HL-60 (cell line): ENCODE data around the gene LBH.

Source experiments
- GABPA ChIP-seq: IDR thresholded peaks from 2 replicates; pipeline ENCODE4 v1.6.1; 2012; ENCODE audit warnings: low read depth
- POLR2AphosphoS5 ChIP-seq: IDR thresholded peaks from 2 replicates; pipeline ENCODE4 v1.6.1; 2012; ENCODE audit warnings: low read depth
- TF ChIP-seq, protein P1 (sequence below): IDR thresholded peaks from one replicate; pipeline ENCODE4 v1.5.1; 2011; ENCODE audit warnings: low read length, control low read depth, inconsistent platforms; ENCODE audit not compliant: insufficient read depth
- TF ChIP-seq, protein P2 (sequence below): IDR thresholded peaks from 2 replicates; pipeline ENCODE4 v1.6.1; 2012; ENCODE audit warnings: low read depth; ENCODE audit not compliant: insufficient replicate concordance

DNA sequence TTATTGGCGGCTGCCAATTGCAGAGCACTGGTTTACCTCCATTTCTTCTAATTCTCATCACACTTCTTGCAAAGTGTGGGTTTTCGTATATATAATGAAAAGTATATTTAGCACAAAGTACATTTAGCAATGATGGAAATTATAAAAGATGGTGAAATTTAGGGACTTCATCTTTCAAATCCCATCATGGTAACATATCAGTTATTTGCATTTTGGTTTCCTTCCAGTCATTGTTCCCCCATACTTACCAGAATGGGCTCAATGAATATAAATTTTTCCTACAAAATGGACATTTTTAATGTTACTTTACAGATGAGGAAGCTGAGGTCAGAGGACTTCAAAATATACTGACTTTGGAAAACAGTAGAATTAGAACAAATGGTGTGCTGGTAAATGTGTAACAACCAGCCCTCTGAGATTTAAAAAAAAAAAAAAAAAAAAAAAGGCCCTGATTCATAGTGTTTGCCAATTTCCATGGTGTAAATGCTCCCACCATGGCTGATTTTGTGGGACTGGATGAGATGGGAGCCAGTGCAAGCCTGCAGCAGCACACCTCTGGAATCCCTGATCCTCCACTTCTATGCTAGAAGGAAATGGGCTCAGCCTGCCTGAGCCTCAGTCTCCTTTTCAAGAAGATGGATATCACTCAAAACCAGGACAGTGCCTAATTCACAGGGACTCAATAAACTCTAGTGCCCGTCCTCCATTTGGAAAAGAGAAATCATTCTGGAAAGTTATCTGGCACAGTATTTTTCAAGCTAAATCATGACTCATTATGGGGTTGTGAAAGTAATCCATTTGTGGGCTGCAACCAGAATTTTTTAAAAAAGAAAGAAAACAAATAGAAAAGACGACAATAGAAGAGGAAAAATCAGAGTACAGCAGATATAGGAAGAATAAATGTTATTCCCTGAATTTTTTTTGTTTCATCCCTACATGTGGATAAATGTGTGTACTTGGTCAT, 34.0 kb downstream of the LBH start:
- TF ChIP-seq, protein P1, sequence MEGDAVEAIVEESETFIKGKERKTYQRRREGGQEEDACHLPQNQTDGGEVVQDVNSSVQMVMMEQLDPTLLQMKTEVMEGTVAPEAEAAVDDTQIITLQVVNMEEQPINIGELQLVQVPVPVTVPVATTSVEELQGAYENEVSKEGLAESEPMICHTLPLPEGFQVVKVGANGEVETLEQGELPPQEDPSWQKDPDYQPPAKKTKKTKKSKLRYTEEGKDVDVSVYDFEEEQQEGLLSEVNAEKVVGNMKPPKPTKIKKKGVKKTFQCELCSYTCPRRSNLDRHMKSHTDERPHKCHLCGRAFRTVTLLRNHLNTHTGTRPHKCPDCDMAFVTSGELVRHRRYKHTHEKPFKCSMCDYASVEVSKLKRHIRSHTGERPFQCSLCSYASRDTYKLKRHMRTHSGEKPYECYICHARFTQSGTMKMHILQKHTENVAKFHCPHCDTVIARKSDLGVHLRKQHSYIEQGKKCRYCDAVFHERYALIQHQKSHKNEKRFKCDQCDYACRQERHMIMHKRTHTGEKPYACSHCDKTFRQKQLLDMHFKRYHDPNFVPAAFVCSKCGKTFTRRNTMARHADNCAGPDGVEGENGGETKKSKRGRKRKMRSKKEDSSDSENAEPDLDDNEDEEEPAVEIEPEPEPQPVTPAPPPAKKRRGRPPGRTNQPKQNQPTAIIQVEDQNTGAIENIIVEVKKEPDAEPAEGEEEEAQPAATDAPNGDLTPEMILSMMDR = no peak
- TF ChIP-seq, protein P2, sequence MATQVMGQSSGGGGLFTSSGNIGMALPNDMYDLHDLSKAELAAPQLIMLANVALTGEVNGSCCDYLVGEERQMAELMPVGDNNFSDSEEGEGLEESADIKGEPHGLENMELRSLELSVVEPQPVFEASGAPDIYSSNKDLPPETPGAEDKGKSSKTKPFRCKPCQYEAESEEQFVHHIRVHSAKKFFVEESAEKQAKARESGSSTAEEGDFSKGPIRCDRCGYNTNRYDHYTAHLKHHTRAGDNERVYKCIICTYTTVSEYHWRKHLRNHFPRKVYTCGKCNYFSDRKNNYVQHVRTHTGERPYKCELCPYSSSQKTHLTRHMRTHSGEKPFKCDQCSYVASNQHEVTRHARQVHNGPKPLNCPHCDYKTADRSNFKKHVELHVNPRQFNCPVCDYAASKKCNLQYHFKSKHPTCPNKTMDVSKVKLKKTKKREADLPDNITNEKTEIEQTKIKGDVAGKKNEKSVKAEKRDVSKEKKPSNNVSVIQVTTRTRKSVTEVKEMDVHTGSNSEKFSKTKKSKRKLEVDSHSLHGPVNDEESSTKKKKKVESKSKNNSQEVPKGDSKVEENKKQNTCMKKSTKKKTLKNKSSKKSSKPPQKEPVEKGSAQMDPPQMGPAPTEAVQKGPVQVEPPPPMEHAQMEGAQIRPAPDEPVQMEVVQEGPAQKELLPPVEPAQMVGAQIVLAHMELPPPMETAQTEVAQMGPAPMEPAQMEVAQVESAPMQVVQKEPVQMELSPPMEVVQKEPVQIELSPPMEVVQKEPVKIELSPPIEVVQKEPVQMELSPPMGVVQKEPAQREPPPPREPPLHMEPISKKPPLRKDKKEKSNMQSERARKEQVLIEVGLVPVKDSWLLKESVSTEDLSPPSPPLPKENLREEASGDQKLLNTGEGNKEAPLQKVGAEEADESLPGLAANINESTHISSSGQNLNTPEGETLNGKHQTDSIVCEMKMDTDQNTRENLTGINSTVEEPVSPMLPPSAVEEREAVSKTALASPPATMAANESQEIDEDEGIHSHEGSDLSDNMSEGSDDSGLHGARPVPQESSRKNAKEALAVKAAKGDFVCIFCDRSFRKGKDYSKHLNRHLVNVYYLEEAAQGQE = no peak
- TF ChIP-seq POLR2AphosphoS5 (no peak), GABPA (no peak)
